Subcutaneous adipose tissue (tissue), 4 donors: Measurements from ENCODE around the gene DLG5. TPM values are rescaled to one million over a fixed set of nuclear protein-coding genes. Genes with fewer than 3 reads are reported as not detected.

Experiments
- total RNA-seq, 4 donors: library from RNA; depleted of rRNA; stranded (reverse); fragments of >200 nt; gene quantifications; one replicate each; pipeline ENCODE4 v1.1.0, GENCODE V29; 2016
- TF ChIP-seq, protein P1 (sequence below): fragments of 450-650 bp; IDR thresholded peaks from one replicate; pipeline ENCODE4 v1.5.1; 2016; ENCODE audit warnings: low read depth, mild to moderate bottlenecking, control low read depth, antibody characterized with exemption, moderate library complexity

DLG5 gene
- total RNA-seq, 4 donors from 2014 or later: 23.0 to 59.5 (median 33.7) TPM

DNA sequence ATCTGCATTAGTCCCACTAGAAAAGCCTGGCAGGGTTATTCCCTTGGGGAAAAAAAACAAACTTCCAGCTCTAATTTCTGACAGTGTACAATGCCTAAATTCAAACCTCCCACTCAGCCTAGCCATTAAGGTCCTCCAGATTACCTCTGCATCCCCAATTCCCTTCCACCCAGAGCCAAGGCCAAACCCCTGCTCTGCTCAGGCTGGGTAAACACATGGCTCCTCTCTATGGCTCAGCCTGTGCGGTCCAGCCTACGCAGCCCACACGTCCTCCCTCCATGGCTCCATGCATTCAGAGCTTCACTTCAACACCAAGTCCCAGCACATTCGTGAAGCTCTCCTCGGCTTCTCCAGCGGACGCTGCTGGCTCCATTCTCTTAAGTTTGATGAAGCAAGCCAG is 5.2 kb downstream of the DLG5 start:
- TF ChIP-seq, protein P1, sequence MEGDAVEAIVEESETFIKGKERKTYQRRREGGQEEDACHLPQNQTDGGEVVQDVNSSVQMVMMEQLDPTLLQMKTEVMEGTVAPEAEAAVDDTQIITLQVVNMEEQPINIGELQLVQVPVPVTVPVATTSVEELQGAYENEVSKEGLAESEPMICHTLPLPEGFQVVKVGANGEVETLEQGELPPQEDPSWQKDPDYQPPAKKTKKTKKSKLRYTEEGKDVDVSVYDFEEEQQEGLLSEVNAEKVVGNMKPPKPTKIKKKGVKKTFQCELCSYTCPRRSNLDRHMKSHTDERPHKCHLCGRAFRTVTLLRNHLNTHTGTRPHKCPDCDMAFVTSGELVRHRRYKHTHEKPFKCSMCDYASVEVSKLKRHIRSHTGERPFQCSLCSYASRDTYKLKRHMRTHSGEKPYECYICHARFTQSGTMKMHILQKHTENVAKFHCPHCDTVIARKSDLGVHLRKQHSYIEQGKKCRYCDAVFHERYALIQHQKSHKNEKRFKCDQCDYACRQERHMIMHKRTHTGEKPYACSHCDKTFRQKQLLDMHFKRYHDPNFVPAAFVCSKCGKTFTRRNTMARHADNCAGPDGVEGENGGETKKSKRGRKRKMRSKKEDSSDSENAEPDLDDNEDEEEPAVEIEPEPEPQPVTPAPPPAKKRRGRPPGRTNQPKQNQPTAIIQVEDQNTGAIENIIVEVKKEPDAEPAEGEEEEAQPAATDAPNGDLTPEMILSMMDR: no peak

DNA sequence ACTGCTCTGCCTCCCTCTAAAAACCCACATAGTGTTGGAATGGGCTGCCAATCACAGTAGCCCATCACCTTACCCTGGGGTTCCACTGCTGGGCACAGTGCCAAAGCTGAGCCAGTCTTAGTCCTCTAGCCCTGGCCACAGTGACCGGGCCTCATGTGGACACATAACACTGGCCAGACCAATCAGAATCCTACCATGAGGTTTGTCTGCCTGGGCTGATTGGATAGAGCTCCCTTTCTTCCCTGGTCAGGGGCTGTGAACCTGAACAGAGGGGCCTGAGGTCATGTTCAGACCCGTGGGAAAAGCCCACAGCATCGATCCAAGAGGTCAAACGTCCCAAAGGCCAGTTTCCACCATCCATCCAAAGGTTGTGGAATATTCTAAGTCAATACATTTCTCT is 6.1 kb downstream of the DLG5 start:
- TF ChIP-seq, protein P1: no peak

DNA sequence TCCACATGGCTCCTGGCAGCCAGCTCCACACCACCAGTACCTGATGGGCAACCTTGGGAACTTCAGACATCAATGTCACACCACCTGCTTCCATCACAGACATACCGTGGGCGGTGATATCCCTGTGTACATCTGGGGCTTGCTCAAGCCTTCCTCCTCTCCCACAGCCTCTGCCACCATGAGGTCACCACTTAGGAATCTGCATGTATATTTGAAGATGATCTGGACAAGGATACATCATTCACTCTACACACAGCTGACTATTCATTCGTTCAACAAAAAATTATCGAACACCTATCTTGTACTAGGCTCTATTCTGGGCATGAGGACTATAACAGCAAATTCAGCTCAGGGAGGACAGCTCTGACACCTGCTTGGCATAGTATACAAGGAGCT is 6.8 kb downstream of the DLG5 start:
- TF ChIP-seq, protein P1: no peak

DNA sequence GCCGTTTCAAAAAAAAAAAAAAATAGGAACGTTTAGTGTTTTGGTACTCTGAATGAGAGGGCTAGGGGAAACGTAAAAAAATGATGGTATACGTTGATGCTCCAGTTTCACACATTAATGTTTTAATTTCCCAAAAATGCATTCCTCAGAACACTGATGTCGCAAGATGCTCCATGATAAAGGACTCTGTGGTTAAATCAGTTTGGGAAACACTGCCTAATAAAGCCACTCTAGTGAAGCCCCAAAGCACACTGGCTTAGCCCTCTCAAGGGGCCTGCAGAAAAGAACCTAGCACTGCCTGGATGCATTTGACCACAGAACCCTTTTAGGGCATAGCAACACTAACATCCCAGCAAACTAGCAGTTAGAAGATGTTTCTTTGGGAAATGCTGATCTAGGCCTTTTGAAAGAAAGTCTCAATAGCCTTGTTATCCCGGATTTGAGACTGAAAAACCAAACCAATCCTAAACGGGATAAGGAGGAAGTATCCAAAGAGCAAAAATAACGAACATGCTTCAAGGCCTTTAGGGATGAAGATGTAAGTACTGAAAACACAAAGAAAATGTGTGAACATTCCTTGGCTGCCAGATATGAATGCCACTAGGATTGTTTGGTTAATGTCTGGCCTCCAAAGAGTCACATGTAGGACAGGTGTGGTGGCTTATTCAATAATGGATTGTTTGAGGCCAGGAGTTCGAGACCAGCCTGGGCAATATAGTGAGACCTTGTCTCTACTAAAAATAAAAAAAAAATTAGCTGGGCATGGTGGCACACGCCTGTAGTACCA is 11.0 kb downstream of the DLG5 start:
- TF ChIP-seq, protein P1: no peak

DNA sequence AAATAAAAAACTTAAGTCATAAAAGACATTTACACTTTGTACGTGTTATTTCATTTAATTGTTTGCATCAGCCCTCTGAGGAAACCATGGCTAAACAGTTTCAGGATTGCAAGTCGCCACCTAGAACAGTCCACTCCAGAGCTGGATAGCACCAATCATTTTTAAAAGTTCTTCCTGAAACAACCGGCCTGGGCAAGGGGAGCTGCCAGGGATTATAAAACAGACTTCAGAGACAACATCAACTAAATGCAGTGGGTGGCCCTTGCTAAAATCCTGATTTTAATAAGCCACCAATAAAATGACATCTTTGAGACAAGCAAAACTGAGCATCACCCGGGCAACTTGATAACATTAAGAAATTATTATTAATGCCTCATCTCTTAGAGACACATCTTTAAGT is 13.5 kb downstream of the DLG5 start:
- TF ChIP-seq, protein P1: no peak

DNA sequence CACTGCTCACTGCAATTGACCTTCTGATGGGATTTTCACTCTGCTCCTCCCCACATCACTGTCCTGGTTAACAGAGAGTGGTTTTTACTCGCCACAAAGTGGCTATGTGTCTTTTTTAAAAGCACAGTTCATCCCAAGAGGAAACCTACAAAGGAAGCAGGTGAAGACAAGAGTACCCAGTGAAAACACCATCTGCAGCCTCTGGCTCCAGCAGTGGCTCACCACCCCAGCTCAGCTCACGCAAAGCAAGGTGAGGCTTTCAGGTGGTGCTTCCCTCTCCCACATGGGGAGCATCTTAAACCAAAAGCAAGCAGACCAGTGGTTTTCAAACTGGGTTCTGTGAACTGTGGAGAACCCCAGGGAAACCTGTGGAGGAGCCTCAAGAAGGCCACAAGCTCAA is 14.0 kb downstream of the DLG5 start:
- TF ChIP-seq, protein P1: no peak

DNA sequence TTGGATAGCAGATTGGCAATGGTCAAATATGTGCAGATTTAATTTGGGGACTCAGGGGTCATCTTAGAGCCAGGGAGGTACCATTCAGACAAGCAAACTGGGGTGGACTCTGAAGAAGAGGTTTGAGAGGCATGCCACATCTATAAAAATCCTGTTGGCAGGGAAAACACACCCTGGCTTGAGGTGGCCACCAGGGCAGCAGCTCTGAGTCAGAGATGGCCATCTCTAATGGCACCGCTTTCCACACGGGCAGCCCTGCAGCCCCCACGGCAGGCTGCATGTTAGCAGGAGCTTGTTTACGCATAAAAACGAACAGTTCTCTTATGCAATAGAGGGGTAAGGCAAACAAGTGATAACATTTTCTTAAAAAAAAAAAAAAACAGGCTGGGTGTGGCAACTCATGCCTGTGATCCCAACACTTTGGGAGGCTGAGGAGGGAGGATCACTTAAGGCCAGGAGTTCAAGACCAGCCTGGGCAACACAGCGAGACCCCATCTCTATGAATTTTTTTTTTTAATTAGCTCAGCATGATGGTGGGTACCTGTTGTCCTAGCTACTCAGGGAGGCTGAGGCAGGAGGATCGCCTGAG is 14.9 kb downstream of the DLG5 start:
- TF ChIP-seq, protein P1: no peak
